SK-N-SH treated with all-trans-retinoic acid at 6 μM for 48 hours (cell line): ENCODE results near the gene CLTRN.

ENCODE experiments used
- ATAC-seq: fragments of 200-7000 bp; cut with Tn5 transposase; 3 replicates; pipeline ENCODE4 v1.9.1; 2020; ENCODE audit warnings: mild to moderate bottlenecking, moderate library complexity
- ARNTL ChIP-seq: fragments of 450-650 bp; formaldehyde crosslinking; IDR thresholded peaks from 2 replicates; pipeline ENCODE4 v1.5.0; 2020; ENCODE audit warnings: low read depth, mild to moderate bottlenecking, moderate library complexity, borderline replicate concordance
- BACH2 ChIP-seq: fragments of 250-450 bp; sonication (Bioruptor Pico); IDR thresholded peaks from 2 replicates; pipeline ENCODE4 v1.9.0; 2021; ENCODE audit warnings: mild to moderate bottlenecking, borderline replicate concordance
- CSDC2 ChIP-seq: fragments of 250-450 bp; sonication (Bioruptor Pico); IDR thresholded peaks from 2 replicates; pipeline ENCODE4 v1.5.0; 2020; ENCODE audit warnings: mild to moderate bottlenecking, moderate library complexity
- ESRRG ChIP-seq: fragments of 250-450 bp; sonication (Bioruptor Pico); IDR thresholded peaks from 2 replicates; pipeline ENCODE4 v1.6.1; 2021; ENCODE audit warnings: mild to moderate bottlenecking
- GLIS3 ChIP-seq: fragments of 250-450 bp; sonication (Bioruptor Pico); IDR thresholded peaks from 2 replicates; pipeline ENCODE4 v1.5.0; 2020; ENCODE audit warnings: mild to moderate bottlenecking, moderate library complexity
- ISL1 ChIP-seq: fragments of 250-450 bp; sonication (Bioruptor Pico); IDR thresholded peaks from 2 replicates; pipeline ENCODE4 v2.1.2; 2022; ENCODE audit warnings: mild to moderate bottlenecking, moderate library complexity
- OSR1 ChIP-seq: fragments of 250-450 bp; sonication (Bioruptor Pico); IDR thresholded peaks from 2 replicates; pipeline ENCODE4 v1.8.0; 2022; ENCODE audit warnings: moderate library complexity, mild to moderate bottlenecking, inconsistent platforms
- PPARA ChIP-seq: fragments of 250-450 bp; sonication (Bioruptor Pico); IDR thresholded peaks from 2 replicates; pipeline ENCODE4 v1.5.0; 2020; ENCODE audit warnings: mild to moderate bottlenecking, borderline replicate concordance
- RARB ChIP-seq: fragments of 250-450 bp; sonication (Bioruptor Pico); IDR thresholded peaks from 2 replicates; pipeline ENCODE4 v1.8.0; 2021; ENCODE audit warnings: mild to moderate bottlenecking, moderate library complexity
- TCF4 ChIP-seq: fragments of 250-450 bp; sonication (Bioruptor Pico); IDR thresholded peaks from 2 replicates; pipeline ENCODE4 v1.8.0; 2021; ENCODE audit warnings: mild to moderate bottlenecking, moderate library complexity, borderline replicate concordance
- TOX ChIP-seq: fragments of 250-450 bp; sonication (Bioruptor Pico); IDR thresholded peaks from 2 replicates; pipeline ENCODE4 v1.8.0; 2021; ENCODE audit warnings: mild to moderate bottlenecking, moderate library complexity, borderline replicate concordance
- ZC3H10 ChIP-seq: fragments of 250-450 bp; sonication (Bioruptor Pico); IDR thresholded peaks from 2 replicates; pipeline ENCODE4 v1.5.1; 2021; ENCODE audit warnings: mild to moderate bottlenecking, moderate library complexity
- ZFP3 ChIP-seq: fragments of 250-450 bp; sonication (Bioruptor Pico); IDR thresholded peaks from 2 replicates; pipeline ENCODE4 v1.5.0; 2020; ENCODE audit warnings: mild to moderate bottlenecking, moderate library complexity
- ZFP30 ChIP-seq: fragments of 450-650 bp; formaldehyde crosslinking; IDR thresholded peaks from 2 replicates; pipeline ENCODE4 v1.5.0; 2022; ENCODE audit warnings: mild to moderate bottlenecking, moderate library complexity
- ZNF565 ChIP-seq: fragments of 450-650 bp; formaldehyde crosslinking; conservative IDR thresholded peaks from 2 replicates; pipeline ENCODE4 v1.5.0; 2020; ENCODE audit warnings: low read depth, mild to moderate bottlenecking, moderate library complexity
- ZNF70 ChIP-seq: fragments of 450-650 bp; formaldehyde crosslinking; IDR thresholded peaks from 2 replicates; pipeline ENCODE4 v1.5.0; 2020; ENCODE audit warnings: mild to moderate bottlenecking, moderate library complexity
- TF ChIP-seq, protein P1 (sequence below): fragments of 250-450 bp; sonication (Bioruptor Pico); IDR thresholded peaks from 2 replicates; pipeline ENCODE4 v1.5.1; 2021; ENCODE audit warnings: mild to moderate bottlenecking, moderate library complexity
- TF ChIP-seq, protein P2 (sequence below): fragments of 250-450 bp; sonication (Bioruptor Pico); IDR thresholded peaks from 2 replicates; pipeline ENCODE4 v1.5.1; 2020; ENCODE audit warnings: low read depth, mild to moderate bottlenecking, moderate library complexity
- TF ChIP-seq, protein P3 (sequence below): fragments of 250-450 bp; sonication (Bioruptor Pico); IDR thresholded peaks from 2 replicates; pipeline ENCODE4 v1.5.0; 2020; ENCODE audit warnings: mild to moderate bottlenecking, moderate library complexity

CLTRN gene

DNA sequence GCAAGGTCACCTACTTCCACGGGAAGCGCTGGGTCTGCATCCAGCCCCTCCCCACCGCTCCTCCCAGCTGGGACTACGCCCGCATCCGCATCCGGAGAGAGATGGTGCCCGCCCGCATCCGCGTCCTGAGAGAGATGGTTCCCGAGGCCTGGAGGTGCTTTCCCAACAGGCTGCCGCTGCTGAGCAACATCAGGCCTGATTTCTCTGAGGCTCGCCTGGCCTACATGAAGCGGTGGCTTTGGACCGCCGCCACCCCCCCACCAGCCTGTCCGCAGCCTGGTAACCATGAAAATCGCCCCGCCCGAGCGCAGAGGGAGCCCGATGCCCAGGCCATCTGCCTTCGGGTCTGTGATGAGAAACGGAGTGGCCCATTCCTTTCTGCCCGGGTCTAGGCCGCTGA, 18.1 kb downstream of the CLTRN start (continued):
- TF ChIP-seq GLIS3 (CRISPR knock-in tag) (no peak), ZFP3 (CRISPR knock-in tag) (no peak), ESRRG (CRISPR knock-in tag) (no peak), TCF4 (CRISPR knock-in tag) (no peak), ISL1 (no peak), OSR1 (CRISPR knock-in tag) (no peak), CSDC2 (CRISPR knock-in tag) (no peak)
- TF ChIP-seq, all 23 proteins: peak for 0

DNA sequence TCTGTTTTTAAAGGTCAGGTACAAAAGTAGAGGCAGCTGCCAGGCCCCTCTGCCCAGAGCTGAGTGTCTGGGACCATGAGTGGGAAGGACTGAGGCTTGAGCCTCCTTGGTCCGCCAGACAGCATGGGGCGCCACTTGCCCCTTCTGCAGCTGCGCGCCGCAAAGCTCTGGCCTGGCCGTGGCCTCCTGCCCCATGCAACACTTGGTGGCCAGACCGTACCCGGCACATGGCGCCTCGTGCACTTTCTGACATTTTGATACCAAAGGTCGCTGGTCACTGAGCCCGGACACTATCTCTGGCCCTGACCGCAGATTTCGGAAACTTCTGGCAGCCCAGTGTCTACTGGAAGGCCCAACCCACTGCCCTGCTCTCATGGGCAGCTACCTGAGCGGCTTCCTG, 18.6 kb downstream of the CLTRN start:
- TF ChIP-seq ARNTL (CRISPR knock-in tag) (no peak), ZFP30 (CRISPR knock-in tag) (no peak), GLIS3 (CRISPR knock-in tag) (no peak), ZFP3 (CRISPR knock-in tag) (no peak), ISL1 (no peak), PPARA (CRISPR knock-in tag) (no peak)
- TF ChIP-seq, protein P1, sequence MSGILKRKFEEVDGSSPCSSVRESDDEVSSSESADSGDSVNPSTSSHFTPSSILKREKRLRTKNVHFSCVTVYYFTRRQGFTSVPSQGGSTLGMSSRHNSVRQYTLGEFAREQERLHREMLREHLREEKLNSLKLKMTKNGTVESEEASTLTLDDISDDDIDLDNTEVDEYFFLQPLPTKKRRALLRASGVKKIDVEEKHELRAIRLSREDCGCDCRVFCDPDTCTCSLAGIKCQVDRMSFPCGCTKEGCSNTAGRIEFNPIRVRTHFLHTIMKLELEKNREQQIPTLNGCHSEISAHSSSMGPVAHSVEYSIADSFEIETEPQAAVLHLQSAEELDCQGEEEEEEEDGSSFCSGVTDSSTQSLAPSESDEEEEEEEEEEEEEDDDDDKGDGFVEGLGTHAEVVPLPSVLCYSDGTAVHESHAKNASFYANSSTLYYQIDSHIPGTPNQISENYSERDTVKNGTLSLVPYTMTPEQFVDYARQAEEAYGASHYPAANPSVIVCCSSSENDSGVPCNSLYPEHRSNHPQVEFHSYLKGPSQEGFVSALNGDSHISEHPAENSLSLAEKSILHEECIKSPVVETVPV (CRISPR knock-in tag): no peak
- TF ChIP-seq, all 23 proteins: peak for 0
- no peak for ATAC-seq

DNA sequence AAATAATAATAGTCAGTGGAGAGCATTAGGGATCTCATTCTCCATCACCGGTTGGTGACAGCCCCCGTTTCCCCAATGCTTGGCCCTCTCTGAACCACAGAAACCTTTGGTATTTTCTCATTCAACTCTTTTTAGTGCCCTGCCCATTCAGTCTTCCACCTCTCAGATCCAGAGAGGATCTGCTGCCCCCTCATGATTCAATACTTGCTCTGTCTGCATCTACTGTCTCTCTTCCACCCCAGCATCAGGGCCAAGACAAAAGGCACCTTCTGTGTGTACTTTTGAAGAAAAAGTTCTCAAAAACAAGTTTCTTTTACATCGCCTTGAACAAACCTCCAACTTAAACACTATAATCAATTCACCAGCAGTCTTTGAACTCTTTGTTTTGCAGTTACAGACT, 19.3 kb downstream of the CLTRN start:
- TF ChIP-seq, protein P1 (CRISPR knock-in tag): no peak
- no peak for TF ChIP-seq ISL1
- TF ChIP-seq ZFP30 (CRISPR knock-in tag): no peak
- TF ChIP-seq GLIS3 (CRISPR knock-in tag): no peak
- TF ChIP-seq, protein P2, sequence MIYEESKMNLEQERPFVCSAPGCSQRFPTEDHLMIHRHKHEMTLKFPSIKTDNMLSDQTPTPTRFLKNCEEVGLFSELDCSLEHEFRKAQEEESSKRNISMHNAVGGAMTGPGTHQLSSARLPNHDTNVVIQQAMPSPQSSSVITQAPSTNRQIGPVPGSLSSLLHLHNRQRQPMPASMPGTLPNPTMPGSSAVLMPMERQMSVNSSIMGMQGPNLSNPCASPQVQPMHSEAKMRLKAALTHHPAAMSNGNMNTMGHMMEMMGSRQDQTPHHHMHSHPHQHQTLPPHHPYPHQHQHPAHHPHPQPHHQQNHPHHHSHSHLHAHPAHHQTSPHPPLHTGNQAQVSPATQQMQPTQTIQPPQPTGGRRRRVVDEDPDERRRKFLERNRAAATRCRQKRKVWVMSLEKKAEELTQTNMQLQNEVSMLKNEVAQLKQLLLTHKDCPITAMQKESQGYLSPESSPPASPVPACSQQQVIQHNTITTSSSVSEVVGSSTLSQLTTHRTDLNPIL (CRISPR knock-in tag): no peak
- TF ChIP-seq TCF4 (CRISPR knock-in tag): no peak
- TF ChIP-seq ZNF70 (CRISPR knock-in tag): no peak
- no peak for TF ChIP-seq ZC3H10 (CRISPR knock-in tag)
- no peak for TF ChIP-seq OSR1 (CRISPR knock-in tag)
- no peak for TF ChIP-seq PPARA (CRISPR knock-in tag)
- TF ChIP-seq ZFP3 (CRISPR knock-in tag): no peak
- TF ChIP-seq, protein P3, sequence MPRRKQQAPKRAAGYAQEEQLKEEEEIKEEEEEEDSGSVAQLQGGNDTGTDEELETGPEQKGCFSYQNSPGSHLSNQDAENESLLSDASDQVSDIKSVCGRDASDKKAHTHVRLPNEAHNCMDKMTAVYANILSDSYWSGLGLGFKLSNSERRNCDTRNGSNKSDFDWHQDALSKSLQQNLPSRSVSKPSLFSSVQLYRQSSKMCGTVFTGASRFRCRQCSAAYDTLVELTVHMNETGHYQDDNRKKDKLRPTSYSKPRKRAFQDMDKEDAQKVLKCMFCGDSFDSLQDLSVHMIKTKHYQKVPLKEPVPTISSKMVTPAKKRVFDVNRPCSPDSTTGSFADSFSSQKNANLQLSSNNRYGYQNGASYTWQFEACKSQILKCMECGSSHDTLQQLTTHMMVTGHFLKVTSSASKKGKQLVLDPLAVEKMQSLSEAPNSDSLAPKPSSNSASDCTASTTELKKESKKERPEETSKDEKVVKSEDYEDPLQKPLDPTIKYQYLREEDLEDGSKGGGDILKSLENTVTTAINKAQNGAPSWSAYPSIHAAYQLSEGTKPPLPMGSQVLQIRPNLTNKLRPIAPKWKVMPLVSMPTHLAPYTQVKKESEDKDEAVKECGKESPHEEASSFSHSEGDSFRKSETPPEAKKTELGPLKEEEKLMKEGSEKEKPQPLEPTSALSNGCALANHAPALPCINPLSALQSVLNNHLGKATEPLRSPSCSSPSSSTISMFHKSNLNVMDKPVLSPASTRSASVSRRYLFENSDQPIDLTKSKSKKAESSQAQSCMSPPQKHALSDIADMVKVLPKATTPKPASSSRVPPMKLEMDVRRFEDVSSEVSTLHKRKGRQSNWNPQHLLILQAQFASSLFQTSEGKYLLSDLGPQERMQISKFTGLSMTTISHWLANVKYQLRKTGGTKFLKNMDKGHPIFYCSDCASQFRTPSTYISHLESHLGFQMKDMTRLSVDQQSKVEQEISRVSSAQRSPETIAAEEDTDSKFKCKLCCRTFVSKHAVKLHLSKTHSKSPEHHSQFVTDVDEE (CRISPR knock-in tag): no peak
- no peak for TF ChIP-seq RARB (CRISPR knock-in tag)
- no peak for TF ChIP-seq ARNTL (CRISPR knock-in tag)
- no peak for TF ChIP-seq BACH2
- TF ChIP-seq, all 23 proteins: peak for 0
- no peak for ATAC-seq

DNA sequence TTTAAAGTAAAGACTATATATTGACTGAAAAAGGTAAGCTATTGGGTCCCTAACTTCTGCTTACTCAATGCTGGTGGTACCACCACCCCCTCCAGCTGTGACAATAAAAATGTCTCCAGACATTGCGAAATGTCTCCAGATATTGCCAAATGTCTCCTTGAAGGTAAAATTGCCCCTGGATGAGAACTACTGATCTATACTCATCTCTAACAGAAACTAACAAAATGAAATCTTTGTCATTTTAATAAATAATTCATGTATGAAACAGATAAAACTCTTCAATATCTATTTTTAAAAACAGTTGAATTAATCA, 20.1 kb downstream of the CLTRN start:
- ATAC-seq: no peak

DNA sequence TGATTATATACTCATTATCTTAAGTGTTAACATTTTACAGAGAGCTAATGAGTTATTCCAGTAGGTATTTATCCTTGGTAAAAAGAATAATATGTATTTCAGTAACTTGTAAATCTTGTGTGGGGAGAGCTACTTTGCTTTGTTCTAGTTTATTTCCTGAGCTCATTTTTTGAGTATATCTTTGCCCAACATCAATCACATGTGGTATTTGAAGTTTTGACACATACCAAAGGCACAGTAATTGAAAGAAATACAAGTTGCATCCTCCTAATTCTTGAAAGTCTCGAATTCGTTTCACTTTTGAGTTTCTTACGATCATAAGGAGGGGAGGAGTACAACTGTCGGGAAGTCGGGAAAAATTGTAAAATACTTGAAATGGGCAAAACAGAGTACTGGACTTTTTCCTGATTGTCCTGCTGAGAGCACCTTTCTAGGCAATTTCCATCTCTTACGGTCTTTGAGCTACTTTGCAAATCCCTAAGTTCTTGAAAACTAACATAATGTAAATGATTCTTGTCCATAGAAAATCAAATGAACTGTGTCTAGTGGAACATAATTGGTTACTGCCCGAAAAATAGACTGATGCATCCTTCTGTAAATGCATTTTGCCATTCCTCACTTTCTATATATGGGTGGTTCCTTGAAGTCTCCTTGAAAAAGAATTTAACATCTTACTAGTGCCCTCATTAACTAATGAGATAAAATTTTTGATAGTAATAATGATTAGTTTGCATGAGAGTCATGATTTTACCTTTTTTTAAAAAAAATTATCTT, 20.6 kb downstream of the CLTRN start:
- no peak for ATAC-seq
- no peak for TF ChIP-seq ZNF565 (CRISPR knock-in tag)
- TF ChIP-seq ZFP30 (CRISPR knock-in tag): no peak
- no peak for TF ChIP-seq ZC3H10 (CRISPR knock-in tag)
- TF ChIP-seq, protein P3 (CRISPR knock-in tag): no peak
- TF ChIP-seq OSR1 (CRISPR knock-in tag): no peak
- TF ChIP-seq, protein P2 (CRISPR knock-in tag): no peak
- no peak for TF ChIP-seq ARNTL (CRISPR knock-in tag)
- no peak for TF ChIP-seq PPARA (CRISPR knock-in tag)

More for the DNA sequence above, 20.1 kb downstream of the CLTRN start:
- no peak for TF ChIP-seq ZFP30 (CRISPR knock-in tag)
- no peak for TF ChIP-seq ZFP3 (CRISPR knock-in tag)
- no peak for TF ChIP-seq TOX (CRISPR knock-in tag)
- TF ChIP-seq ZC3H10 (CRISPR knock-in tag): no peak
